Measurements from ENCODE around the gene RAPGEF1.

The RAPGEF1 gene

GRCh38 chr9:131677444-131678180 is 62.3 kb downstream of the RAPGEF1 start:
- no peak for TF ChIP-seq CTCF (IDR thresholded peaks at IDR 0.05; ENCODE audit: borderline replicate concordance, insufficient read depth, low read depth, low read length)
- H3K4me3 ChIP-seq (ENCODE audit: low read depth, low read length) = peak overlapping the region; percentile 8

- H3K4me3 ChIP-seq (ENCODE audit: low read depth, low read length) = peak overlapping the region; percentile 23
- TF ChIP-seq CTCF (IDR thresholded peaks at IDR 0.05; ENCODE audit: borderline replicate concordance, insufficient read depth, low read depth, low read length) = no peak
Observed at GRCh38 chr9:131677049-131677443, 62.8 kb downstream of the RAPGEF1 start.

GRCh38 chr9:131676431-131676972 is 63.4 kb downstream of the RAPGEF1 start:
- peak overlapping the region; percentile 51 for H3K4me3 ChIP-seq (ENCODE audit: low read depth, low read length)
- TF ChIP-seq CTCF (IDR thresholded peaks at IDR 0.05; ENCODE audit: borderline replicate concordance, insufficient read depth, low read depth, low read length) = no peak

DNA sequence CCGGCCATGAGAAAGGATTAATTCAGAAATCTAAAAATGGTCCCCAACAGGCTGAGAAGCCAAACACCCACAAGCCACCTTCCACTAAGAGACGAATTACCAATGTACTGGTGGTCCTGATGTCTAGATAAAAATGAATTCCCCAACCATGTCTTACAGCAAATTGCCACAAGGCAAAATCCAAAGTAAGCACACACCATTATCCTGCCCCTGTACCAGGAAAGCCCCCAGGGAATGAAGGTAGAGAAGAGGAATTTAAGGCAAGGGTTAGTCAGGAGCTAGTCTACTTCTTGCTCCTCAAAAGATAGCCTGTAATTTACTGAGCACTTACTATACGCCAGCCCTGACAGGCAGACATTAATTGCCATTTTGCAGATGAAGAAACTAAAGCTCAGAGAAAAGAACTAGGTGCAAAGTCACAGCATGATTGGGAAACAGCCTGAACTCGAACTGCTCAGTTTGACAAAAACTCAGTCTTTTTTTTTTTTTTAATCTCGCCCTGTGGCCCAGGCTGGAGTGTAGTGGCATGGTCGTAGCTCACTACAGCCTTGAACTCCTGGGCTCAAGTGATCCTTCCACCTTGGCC is 64.3 kb downstream of the RAPGEF1 start:
- peak overlapping the region; percentile 51 for H3K4me3 ChIP-seq (ENCODE audit: low read depth, low read length)
- no peak for TF ChIP-seq CTCF (IDR thresholded peaks at IDR 0.05; ENCODE audit: borderline replicate concordance, insufficient read depth, low read depth, low read length)

- H3K4me3 ChIP-seq (ENCODE audit: low read depth, low read length) = peak overlapping the region; percentile 51
- no peak for TF ChIP-seq CTCF (IDR thresholded peaks at IDR 0.05; ENCODE audit: borderline replicate concordance, insufficient read depth, low read depth, low read length)
Observed at GRCh38 chr9:131674425-131675421, 65.2 kb downstream of the RAPGEF1 start.

GRCh38 chr9:131673531-131673930 is 66.3 kb downstream of the RAPGEF1 start:
- TF ChIP-seq CTCF (IDR thresholded peaks at IDR 0.05; ENCODE audit: borderline replicate concordance, insufficient read depth, low read depth, low read length) = no peak
- no peak overlapping the region for H3K4me3 ChIP-seq (ENCODE audit: low read depth, low read length)
